SK-MEL-5 (cell line): ENCODE results near the gene OR7A5. TPM values are rescaled to one million over a fixed set of nuclear protein-coding genes. Genes with fewer than 3 reads are reported as not detected.
"Not testable (repeated sequence)": the region's sequence is repeated elsewhere in the genome, so short reads cannot be mapped to it uniquely, and the experiment has no call there.

Experiments
- DNase-seq: peaks from one replicate; pipeline ENCODE4 v3.0.0-alpha.2; 2016; ENCODE audit warnings: low read depth, low spot score
- in situ Hi-C: cut with HindIII; loops from 2 replicates; pipeline ENCODE4 v1.10.0; 2016; ENCODE audit warnings: low sequenced_read_pairs, high pct_unique_total_duplicates, low pct_unique_long_range_greater_than_20kb
- small RNA-seq, 2 experiments: library from RNA; depleted of rRNA; stranded (forward); fragments of <200 nt; gene quantifications; one replicate each; pipeline ENCODE3, GENCODE V24; 2014
- total RNA-seq: library from RNA; depleted of rRNA; stranded (reverse); fragments of >200 nt; shearing (Covaris generic); gene quantifications from 2 replicates; pipeline ENCODE4 v1.2.3, GENCODE V29; 2014; rRNA removed

Gene OR7A5
- total RNA-seq, 1 experiment from 2014 or later, result 0.79 TPM

- no peak for DNase-seq
- in situ Hi-C loops, result no loop called here
Measured at GRCh38 chr19:14795078-14795721, 39.8 kb downstream of the OR7A5 start.

GRCh38 chr19:14792250-14792649 lies 42.7 kb downstream of the OR7A5 start:
- in situ Hi-C loops, DNase-seq: not testable (repeated sequence)

GRCh38 chr19:14786421-14786851 lies 48.5 kb downstream of the OR7A5 start:
- in situ Hi-C loops, result no loop called here
- DNase-seq, result peak; percentile 54

- in situ Hi-C loops, DNase-seq: not testable (repeated sequence)
Measured at GRCh38 chr19:14785102-14785793, 49.7 kb downstream of the OR7A5 start.

GRCh38 chr19:14784730-14785101 lies 50.3 kb downstream of the OR7A5 start:
- DNase-seq, in situ Hi-C loops: not testable (repeated sequence)

- DNase-seq, result not testable (repeated sequence)
Measured at GRCh38 chr19:14783410-14783998, 51.5 kb downstream of the OR7A5 start.

GRCh38 chr19:14782626-14783409 lies 52.2 kb downstream of the OR7A5 start:
- in situ Hi-C loops, result no loop called here
- DNase-seq, result no peak

More at GRCh38 chr19:14783410-14783998, 51.5 kb downstream of the OR7A5 start:
- in situ Hi-C loops, result not testable (repeated sequence)

- in situ Hi-C loops, DNase-seq: not testable (repeated sequence)
Measured at GRCh38 chr19:14781713-14782536, 53.1 kb downstream of the OR7A5 start.

- in situ Hi-C loops, DNase-seq: not testable (repeated sequence)
Measured at GRCh38 chr19:14780622-14781225, 54.3 kb downstream of the OR7A5 start.

GRCh38 chr19:14779151-14779550 lies 55.8 kb downstream of the OR7A5 start:
- DNase-seq, result no peak
- in situ Hi-C loops, result no loop called here

- DNase-seq, in situ Hi-C loops: not testable (repeated sequence)
Measured at GRCh38 chr19:14778110-14778845, 56.7 kb downstream of the OR7A5 start, which contains the start of gene ADGRE2. Gene ADGRE2, minus strand, starts transcription at chr19:14778560. Its CDS starts 1,804 bp downstream, at chr19:14776756.

GRCh38 chr19:14777645-14778044 lies 57.3 kb downstream of the OR7A5 start:
- DNase-seq, in situ Hi-C loops: not testable (repeated sequence)

Small RNAs within 50 kb of the gene (small RNA-seq; reads per million reads assigned to genes)
- 0 to 0.10 reads per million in 2 experiments for gene AC005255.1

Other genes with a start within 250 kb of the OR7A5 start
- gene ADGRE3, start 160.3 kb downstream of the OR7A5 start, total RNA-seq, result not detected in 2 replicates
- 4.9 and 7.6 TPM in 2 replicates for gene ZNF333, start 145.1 kb downstream of the OR7A5 start, total RNA-seq
- 0.29 and 0.59 TPM in 2 replicates for gene ADGRE2, start 56.6 kb downstream of the OR7A5 start, total RNA-seq
- gene OR7C1, start within 50 bp of the OR7A5 start, total RNA-seq, result 0.05 and 0.11 TPM in 2 replicates
- gene OR7A10, start 13.7 kb upstream of the OR7A5 start, total RNA-seq, result not detected in 2 replicates
- not detected in 2 replicates for gene OR7A17, start 50.9 kb upstream of the OR7A5 start, total RNA-seq
- gene OR7C2, start 106.3 kb upstream of the OR7A5 start, total RNA-seq, result not detected in 2 replicates
- not detected in 2 replicates for gene SLC1A6, start 144.7 kb upstream of the OR7A5 start, total RNA-seq
- gene CASP14, start 214.3 kb upstream of the OR7A5 start, total RNA-seq, result not detected in 2 replicates
- gene OR1I1, start 247.0 kb upstream of the OR7A5 start, total RNA-seq, result not detected in 2 replicates